Measurements from ENCODE around the gene ZFYVE9.
"Not testable (repeated sequence)": the region's sequence is repeated elsewhere in the genome, so short reads cannot be mapped to it uniquely, and the experiment has no call there.

GRCh38 chr1:52206686-52207085 is 64.8 kb downstream of the ZFYVE9 start:
- TF ChIP-seq TAF1 (IDR thresholded peaks at IDR 0.05; ENCODE audit: borderline replicate concordance, low read depth, low read length); POLR2AphosphoS5 (IDR thresholded peaks at IDR 0.05; ENCODE audit: low read depth, low read length): not testable (repeated sequence)
